Measurements from ENCODE around the gene CCDC144A. TPM values are rescaled to one million over a fixed set of nuclear protein-coding genes. Genes with fewer than 3 reads are reported as not detected.
"Not testable (repeated sequence)": the region's sequence is repeated elsewhere in the genome, so short reads cannot be mapped to it uniquely, and the experiment has no call there.

Gene CCDC144A
- total RNA-seq, 1 donor from 2014 or later, result 4.4 TPM

- DNase-seq, result not testable (repeated sequence)
These were observed 61.3 kb downstream of the CCDC144A start for GRCh38 chr17:16751224-16751923.

DNA sequence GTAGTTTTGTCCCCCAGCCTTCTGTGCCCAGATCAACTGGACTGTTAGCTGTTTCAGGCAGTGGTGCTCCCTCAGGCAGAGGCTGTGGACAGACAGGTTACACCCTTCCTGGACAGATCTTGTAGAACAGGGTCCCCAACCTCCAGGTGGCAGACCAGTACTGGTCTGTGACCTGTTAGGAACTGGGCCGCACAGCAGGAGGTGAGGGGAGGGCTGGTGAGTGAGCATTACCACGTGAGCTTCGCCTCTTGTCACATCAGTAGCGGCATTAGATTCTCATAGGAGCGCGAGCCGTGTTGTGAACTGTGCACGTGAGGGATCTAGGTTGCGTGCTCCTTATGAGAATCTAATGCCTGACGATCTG, 61.9 kb downstream of the CCDC144A start:
- DNase-seq, result not testable (repeated sequence)

DNA sequence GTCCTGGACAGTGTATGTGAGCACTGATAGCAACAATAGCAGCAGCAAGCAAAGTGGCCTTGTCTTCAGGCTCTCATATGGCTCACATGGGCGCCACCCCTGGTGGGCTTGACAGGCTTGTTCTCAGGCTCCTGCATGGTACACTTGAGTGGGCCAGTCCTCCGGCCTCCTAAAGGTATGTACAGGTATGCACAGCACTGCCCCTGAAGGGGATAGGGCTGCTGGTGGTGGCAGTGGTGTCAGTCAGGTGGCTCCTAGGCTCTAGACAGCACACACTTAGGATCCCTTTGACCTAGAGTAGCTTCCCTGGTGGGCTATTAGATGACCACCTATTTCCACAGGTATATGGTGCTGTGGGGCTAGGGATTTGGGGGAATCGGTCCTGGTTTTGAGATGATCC, 67.5 kb downstream of the CCDC144A start:
- not testable (repeated sequence) for DNase-seq

DNA sequence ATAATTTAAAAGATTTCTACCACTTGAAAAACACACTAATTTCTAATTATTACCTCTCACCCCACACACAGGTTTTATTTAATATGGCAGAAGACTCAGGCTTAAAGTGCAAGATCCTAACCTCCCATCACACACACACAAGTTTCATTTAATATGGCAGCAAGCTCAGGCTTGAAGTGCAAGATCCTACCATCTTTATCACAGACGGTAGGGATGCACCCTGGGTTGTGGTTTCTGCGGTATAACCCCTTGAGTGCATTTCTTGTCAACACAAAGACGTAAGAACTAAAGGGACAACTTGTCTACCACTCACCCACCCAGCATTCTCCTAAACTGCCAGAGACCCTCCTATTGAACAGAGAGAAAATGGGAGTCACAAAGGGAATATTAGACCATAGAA, 68.1 kb downstream of the CCDC144A start:
- DNase-seq, result not testable (repeated sequence)

- not testable (repeated sequence) for DNase-seq
These were observed 78.5 kb downstream of the CCDC144A start for GRCh38 chr17:16768290-16769175.

- not testable (repeated sequence) for DNase-seq
These were observed 82.5 kb downstream of the CCDC144A start for GRCh38 chr17:16772394-16773145.

GRCh38 chr17:16773146-16773522, 83.1 kb downstream of the CCDC144A start:
- DNase-seq, result not testable (repeated sequence)

- not testable (repeated sequence) for DNase-seq
These were observed 97.8 kb downstream of the CCDC144A start for GRCh38 chr17:16787851-16788250.

GRCh38 chr17:16788889-16789536, 99.0 kb downstream of the CCDC144A start:
- DNase-seq, result not testable (repeated sequence)

DNA sequence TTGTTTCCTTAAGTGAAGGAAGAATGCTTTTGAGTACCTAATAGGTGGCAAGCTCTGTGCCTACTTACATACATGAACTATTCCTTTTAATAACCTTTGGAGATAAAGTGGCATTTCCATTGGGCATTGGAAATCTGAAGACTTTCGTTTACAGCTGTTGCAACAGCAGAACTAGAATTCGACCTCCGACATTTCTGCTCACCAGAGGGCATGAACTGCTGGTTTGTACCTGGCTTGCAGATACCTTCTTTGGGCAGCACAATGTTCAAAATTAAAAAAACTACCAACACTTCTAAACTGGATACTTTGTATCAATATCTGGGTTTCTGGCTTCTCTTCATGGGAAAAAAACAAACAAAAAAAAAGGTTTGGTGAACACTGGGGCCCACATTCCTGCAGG, 99.6 kb downstream of the CCDC144A start:
- DNase-seq, result not testable (repeated sequence)

- DNase-seq, result not testable (repeated sequence)
These were observed 100.4 kb downstream of the CCDC144A start for GRCh38 chr17:16790313-16790871.

GRCh38 chr17:16794215-16794614, 104.2 kb downstream of the CCDC144A start:
- DNase-seq, result not testable (repeated sequence)

DNA sequence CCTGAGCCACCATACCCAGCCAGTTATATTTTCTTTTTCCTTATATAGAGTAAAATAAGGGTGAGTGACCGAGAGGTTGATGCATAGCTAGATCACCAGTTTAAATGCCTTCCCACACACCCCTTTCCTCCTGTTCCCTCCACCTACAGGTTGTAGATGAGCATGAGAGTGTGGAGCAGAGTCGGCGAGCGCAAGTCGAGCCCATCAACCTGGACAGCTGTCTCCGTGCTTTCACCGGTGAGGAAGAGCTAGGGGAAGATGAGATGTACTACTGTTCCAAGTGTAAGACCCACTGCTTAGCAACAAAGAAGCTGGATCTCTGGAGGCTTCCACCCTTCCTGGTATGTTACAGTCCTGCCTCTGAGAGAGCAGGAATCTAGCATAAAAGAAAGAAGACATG, 105.9 kb downstream of the CCDC144A start:
- DNase-seq, result not testable (repeated sequence)

DNA sequence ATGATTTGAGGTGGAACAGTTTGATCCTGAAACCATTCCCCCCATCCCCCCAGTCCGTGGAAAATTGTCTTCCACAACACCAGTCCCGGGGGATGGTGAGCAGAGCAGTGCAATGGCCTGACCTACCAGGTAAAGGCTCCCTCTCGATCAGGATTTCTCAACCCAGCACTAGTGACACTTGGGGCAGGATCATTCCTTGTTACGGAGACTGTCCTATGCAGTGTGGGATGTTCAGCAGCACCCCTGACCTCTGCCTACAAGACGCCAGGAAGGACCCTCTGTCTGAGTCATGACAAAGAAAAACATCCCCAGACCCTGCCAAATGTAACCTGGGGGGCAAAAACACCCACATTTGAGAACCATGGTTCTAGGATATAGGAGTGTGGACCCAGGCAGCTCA, 114.8 kb downstream of the CCDC144A start:
- DNase-seq, result not testable (repeated sequence)

DNA sequence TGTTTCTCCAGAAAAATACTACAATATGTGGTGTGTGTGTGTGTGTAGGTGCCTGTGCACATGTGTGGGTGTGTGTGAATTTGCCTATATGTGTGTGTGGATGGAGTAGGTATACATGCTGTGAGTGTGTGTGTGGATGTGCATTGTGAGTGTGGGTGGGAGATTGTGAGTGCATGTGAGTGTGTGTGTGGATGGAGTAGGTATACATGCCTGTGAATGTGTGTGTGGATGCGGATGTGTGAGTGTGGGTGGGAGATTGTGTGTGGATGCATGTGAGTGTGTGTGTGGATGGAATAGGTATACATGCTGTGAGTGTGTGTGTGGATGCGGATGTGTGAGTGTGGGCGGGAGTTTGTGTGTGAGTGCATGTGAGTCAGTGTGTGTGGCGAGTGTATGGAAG, 116.6 kb downstream of the CCDC144A start:
- DNase-seq, result not testable (repeated sequence)

DNA sequence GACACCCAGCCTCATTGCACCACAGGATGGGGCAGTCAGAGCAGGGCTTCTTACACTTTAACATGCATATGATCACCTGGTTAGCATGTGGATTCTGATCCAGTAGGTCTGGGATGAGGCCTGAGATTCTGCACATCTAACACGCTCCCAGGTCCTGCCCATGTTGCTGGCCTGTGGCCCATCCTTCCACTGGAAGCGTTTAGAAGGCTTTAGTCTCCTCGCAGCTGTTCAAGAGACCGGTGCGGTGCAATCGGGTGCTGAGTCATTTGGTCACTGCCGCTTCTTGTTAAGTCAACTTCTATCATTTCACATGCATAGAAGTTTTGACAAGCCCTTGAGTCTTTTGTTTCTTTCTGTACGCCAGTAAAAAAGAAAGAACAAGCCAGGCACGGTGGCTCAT, 117.6 kb downstream of the CCDC144A start:
- DNase-seq, result not testable (repeated sequence)

- DNase-seq, result not testable (repeated sequence)
These were observed 120.2 kb downstream of the CCDC144A start for GRCh38 chr17:16810236-16810635.

GRCh38 chr17:16812126-16812525, 122.1 kb downstream of the CCDC144A start:
- not testable (repeated sequence) for DNase-seq

GRCh38 chr17:16814439-16814838, 124.4 kb downstream of the CCDC144A start:
- no peak for DNase-seq

DNA sequence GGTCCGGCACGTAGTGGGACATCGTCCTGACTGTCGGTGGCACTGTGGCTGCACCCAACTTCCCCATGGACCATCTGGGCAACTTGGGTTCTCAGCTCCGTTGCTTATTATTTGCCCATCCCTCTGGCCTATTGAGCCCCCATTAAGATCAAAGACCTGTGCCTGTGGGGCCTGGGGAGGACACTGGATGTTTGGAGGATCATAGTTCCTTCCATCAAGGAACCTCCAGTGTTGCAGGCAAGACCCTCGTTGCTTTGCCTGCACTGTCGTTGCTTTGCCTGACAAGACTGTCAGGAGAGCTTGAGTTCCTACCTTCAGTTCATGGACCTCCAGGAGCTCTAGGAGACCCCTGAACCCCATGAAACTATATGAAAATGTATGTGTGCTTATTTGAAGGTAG, 127.2 kb downstream of the CCDC144A start:
- no peak for DNase-seq

- not testable (repeated sequence) for DNase-seq
These were observed 127.9 kb downstream of the CCDC144A start for GRCh38 chr17:16817940-16818339.

DNA sequence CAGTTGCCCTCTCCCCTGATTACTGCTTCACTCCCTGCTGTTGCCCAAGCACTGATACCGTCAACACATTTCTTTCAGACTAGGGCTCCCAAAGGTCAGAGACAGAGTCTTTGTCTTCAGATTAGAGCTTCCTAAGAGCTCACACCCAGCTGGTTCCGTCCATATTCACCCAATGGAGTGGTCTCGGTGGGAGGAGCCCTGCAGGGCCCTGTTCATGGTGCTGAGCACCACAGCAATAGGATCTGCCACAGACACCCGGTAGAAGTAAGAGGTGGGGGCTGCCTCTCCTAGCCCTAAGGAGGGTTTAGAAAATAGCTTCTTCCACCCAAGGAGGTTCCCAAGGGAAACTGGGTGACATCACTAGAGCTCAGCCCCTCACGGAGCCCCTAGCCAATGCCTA, 128.3 kb downstream of the CCDC144A start:
- DNase-seq, result no peak
